Epithelial cell of esophagus (primary cell): ENCODE data around the gene ABCC6.
"Not testable (repeated sequence)": the region's sequence is repeated elsewhere in the genome, so short reads cannot be mapped to it uniquely, and the experiment has no call there.

Experiments used
- DNase-seq: peaks from one replicate; pipeline ENCODE4 v3.0.0; 2010; ENCODE audit warnings: low read depth
- H3K4me3 ChIP-seq: 2 replicates; pipeline ENCODE4 v1.5.1; 2011; ENCODE audit warnings: mild to moderate bottlenecking, low read length, control low read depth
- CTCF ChIP-seq: IDR thresholded peaks from 2 replicates; pipeline ENCODE4 v1.5.1; 2011; ENCODE audit warnings: low read depth, mild to moderate bottlenecking, low read length, control low read depth, inconsistent platforms; ENCODE audit not compliant: insufficient read depth; ENCODE audit errors: missing control alignments

The ABCC6 gene

DNA sequence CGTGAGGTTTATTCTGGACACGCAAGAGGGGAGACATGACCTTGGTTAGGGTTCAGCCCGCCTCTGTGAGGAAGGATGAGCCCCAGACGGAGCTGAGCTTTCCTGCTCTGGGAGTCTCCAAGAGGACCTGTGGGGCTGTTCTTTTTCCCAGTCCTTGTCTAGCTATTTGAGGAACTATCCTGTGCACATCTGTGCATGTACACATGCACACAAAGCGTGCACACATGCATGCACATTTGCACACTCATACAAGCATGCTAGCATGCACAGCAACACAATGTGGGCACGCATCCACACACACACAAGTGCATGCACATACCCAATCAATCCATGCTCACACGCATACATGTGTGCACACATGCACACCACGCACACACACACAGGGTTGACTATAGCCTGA, 40.4 kb downstream of the ABCC6 start:
- no peak overlapping the region for H3K4me3 ChIP-seq
- TF ChIP-seq CTCF = no peak
- no peak for DNase-seq

DNA sequence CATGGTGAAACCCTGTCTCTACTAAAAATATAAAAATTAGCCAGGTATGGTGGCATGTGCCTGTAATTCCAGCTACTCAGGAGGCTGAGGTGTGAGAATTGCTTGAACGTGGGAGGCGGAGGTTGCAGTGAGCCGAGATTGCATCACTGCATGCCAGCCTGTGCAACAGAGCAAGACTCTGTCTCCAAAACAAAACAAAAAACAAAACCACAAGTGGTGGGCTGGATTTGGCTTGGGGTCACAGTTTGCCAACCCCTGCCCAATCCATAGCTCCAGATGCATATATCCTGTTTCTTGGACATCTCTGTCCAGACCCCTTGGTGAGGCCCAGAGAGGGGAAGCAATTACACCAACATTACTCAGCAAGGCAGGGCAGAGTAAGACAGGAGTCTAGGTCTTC, 41.5 kb downstream of the ABCC6 start:
- DNase-seq, H3K4me3 ChIP-seq: not testable (repeated sequence)

DNA sequence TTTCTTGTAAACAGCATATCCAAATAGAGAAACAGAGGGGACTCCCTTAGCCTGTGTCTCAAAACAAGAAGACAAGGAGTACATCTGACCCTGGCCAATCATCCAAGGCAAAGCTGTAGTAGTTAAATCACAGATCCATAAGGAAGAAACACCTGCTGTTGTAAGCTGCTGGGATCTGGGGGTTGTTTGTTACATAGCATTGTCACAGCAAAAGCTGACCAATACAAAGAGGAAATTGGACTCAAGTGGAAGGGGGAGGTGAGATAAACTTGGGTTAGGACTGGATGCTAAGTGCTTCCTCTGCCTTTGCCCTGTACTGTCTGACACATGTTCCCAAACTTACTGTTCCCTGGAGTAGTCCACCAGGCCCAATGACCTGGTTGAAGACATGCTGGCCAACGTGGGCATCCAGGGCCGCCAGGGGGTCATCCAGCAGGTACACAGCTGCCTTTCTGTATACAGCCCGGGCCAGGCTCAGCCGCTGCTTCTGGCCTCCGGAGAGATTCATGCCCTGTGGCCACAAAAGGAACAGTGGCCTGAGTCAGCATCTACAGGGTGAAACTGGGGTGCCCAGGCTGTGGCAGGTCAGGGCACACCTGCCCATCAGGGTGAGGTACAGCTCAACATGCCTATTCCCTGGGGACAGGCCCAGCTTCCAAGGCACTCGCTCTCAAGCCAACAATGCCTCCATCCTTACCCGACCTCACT, 44.7 kb downstream of the ABCC6 start:
- H3K4me3 ChIP-seq = no peak overlapping the region
- no peak for DNase-seq
- no peak for TF ChIP-seq CTCF

DNA sequence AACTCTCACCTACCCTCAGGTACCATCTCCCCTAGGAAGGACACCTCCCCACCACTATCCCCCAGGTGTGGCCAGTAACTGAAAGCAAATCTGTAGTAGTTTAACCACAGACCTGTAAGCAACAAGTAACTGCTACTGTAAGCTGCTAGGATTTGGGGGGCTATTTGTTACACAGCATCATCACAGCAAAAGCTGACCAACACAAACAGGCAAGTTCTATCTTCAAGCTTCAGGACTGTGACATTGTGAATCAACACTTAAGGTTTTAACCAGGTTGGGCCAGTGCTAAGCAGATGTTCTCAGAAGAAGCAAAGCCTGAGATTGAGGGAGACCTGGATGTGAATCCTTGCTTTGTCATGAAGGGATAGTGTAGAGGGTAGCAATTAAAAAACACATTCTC, 47.0 kb downstream of the ABCC6 start:
- no peak for DNase-seq

GRCh38 chr16:16175296-16175695, 48.0 kb downstream of the ABCC6 start:
- DNase-seq = no peak
- no peak overlapping the region for H3K4me3 ChIP-seq
- no peak for TF ChIP-seq CTCF

More for the DNA sequence above, 47.0 kb downstream of the ABCC6 start:
- no peak for TF ChIP-seq CTCF
- H3K4me3 ChIP-seq = no peak overlapping the region

DNA sequence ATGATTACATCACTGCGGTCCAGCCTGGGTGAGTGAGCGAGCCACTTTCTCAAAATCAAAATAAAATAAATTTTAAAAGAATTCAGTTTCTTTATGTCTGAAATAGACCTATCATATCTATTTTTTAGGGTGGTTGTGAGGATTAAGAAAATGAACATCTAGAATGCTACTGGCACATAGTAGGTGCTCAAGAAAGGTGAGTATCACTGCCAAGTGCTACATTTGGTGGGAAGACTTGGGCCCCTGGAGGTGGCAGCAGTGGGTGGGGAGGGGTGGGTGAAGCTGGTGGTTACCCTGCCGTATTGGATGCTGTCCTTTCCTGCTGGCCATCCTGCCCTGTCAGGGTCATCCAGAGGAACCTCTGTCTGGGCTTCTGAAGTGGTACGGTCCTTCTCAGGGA, 50.3 kb downstream of the ABCC6 start:
- no peak overlapping the region for H3K4me3 ChIP-seq
- TF ChIP-seq CTCF = no peak
- DNase-seq = no peak

DNA sequence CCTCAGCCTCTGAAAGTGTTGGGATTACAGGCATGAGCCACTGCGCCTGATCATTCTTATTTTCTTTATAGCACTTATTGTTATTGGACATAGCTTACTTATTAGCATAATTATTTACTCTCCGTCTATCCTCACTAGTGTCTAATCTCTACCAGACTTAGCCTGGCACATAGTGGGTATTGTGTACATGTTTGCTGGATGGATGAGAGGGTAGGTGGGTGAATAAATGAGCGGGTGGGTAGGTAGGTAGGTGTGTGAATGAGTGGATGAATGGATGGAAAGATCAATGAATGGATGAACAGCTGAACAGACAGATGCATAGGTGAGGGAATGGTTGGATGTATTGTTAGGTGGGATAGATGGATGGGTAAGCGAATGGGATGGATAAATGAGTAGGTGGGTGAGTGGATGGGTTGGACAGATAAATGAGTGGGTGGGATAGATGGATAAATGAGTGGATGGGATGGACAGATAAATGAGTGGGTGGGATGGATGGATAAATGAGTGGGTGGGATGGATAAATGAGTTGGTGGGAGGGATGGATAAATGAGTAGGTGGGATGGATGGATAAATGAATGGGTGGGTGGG, 51.9 kb downstream of the ABCC6 start:
- DNase-seq = no peak
- no peak for TF ChIP-seq CTCF

More for the DNA sequence above, 51.9 kb downstream of the ABCC6 start:
- no peak overlapping the region for H3K4me3 ChIP-seq
